ENCODE measurements around the gene RIMBP3B.
"Not testable (repeated sequence)": the region's sequence is repeated elsewhere in the genome, so short reads cannot be mapped to it uniquely, and the experiment has no call there.

The RIMBP3B gene, protein sequence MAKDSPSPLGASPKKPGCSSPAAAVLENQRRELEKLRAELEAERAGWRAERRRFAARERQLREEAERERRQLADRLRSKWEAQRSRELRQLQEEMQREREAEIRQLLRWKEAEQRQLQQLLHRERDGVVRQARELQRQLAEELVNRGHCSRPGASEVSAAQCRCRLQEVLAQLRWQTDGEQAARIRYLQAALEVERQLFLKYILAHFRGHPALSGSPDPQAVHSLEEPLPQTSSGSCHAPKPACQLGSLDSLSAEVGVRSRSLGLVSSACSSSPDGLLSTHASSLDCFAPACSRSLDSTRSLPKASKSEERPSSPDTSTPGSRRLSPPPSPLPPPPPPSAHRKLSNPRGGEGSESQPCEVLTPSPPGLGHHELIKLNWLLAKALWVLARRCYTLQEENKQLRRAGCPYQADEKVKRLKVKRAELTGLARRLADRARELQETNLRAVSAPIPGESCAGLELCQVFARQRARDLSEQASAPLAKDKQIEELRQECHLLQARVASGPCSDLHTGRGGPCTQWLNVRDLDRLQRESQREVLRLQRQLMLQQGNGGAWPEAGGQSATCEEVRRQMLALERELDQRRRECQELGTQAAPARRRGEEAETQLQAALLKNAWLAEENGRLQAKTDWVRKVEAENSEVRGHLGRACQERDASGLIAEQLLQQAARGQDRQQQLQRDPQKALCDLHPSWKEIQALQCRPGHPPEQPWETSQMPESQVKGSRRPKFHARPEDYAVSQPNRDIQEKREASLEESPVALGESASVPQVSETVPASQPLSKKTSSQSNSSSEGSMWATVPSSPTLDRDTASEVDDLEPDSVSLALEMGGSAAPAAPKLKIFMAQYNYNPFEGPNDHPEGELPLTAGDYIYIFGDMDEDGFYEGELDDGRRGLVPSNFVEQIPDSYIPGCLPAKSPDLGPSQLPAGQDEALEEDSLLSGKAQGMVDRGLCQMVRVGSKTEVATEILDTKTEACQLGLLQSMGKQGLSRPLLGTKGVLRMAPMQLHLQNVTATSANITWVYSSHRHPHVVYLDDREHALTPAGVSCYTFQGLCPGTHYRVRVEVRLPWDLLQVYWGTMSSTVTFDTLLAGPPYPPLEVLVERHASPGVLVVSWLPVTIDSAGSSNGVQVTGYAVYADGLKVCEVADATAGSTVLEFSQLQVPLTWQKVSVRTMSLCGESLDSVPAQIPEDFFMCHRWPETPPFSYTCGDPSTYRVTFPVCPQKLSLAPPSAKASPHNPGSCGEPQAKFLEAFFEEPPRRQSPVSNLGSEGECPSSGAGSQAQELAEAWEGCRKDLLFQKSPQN (N-terminal part only)

DNA sequence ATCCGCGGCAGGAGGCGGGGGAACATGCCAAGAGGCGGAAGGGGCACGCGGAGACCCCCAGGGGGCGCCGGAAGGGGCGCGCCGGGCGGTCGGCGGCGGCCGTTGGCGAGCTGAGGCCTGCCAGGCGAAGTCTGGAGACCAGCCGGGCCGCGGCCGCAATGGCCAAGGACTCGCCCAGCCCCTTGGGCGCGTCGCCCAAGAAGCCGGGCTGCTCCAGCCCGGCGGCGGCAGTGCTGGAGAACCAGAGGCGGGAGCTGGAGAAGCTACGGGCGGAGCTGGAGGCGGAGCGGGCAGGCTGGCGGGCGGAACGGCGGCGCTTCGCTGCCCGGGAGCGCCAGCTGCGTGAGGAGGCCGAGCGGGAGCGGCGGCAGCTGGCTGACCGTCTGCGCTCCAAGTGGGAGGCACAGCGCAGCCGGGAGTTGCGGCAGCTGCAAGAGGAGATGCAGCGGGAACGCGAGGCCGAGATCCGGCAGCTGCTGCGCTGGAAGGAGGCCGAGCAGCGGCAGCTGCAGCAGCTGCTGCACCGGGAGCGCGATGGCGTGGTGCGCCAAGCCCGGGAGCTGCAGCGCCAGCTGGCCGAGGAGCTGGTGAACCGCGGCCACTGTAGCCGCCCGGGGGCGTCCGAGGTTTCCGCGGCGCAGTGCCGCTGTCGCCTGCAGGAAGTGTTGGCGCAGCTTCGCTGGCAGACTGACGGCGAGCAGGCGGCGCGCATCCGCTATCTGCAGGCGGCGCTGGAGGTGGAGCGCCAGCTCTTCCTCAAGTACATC, at the start of gene RIMBP3B:
Gene RIMBP3B, plus strand, starts transcription at position 51 of the 767 bp plus-strand sequence. Its CDS starts 108 bp downstream, at position 159.
- not testable (repeated sequence) for DNase-seq

DNA sequence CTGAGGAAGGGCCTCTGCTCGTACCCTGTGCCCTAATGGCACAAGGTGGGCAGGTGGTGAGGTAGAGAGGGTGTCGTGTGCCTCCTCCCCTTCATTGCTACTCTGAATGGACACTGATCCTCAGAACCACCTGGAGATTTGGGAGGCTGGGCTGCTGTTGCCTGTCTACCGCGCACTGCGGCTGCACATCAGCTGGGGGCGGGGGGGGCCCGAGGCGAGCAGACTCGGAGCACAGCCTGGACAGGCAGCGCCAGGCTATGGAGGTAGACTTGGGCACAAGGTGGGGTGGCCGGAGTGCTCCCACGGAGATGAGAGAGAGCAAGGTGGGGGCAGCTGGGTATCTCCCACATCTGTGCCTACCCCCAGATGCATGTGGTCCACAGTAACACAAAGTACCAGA, 26.0 kb upstream of the RIMBP3B start:
- DNase-seq: not testable (repeated sequence)

DNA sequence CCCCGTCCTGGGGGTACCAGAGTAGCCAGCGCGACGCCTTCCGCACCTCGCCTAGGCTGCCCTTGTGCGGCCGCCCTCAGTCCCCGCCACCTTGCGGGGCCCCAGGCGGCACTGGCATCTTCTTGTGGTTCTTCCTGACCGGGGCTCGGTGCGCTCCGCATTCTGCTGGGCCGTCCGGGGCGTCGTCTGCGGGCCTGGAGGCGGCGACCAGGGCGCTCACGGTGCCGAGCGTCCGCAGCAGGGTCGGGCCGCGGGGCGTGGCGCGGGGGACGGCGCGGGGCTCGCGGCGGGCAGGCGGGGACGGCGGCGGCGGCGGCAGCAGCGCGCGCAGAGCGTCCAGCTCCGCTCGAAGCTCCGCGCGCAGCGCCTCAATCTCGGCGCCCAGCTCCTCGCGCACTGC, 23.0 kb upstream of the RIMBP3B start:
- not testable (repeated sequence) for DNase-seq

DNA sequence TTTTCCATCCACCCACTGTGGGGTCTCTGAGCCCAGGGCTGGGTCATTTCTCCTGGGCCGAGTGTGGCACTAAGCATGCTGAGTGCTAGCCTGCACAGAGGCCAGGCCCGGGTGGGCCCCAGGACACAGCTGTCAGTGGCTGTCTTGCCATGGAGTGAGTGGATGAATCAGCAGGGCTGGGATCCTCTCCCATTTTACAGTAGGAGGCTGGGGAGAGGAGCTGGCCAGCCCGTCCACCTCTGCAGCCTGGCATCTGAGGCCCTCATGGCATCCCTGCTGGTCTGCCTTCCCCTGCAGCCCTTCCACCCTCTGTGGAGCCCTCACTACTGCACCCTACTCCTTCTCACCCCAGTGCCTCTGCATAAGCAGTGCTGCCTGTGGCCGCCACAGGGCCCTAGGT, 21.1 kb upstream of the RIMBP3B start:
- DNase-seq: not testable (repeated sequence)

DNA sequence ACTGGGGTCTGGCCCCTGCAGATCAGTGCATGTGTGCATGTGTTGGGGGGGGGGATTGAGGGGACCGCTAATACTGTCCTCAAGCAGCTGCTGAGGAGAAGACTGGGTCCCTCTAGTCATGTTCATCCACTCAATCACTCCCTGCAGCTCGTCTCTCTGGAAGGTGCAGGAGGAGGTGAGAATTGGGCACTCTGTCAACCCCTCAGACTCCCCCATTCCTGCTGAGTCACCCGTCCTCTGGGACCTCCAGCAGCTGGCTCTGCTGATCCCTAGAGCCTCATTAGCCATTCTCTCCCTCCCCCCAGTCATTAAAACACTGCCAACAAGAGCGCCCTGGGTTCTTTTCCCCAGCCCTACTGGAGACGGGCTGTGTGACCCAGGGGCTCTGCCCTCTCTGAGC, 20.5 kb upstream of the RIMBP3B start:
- DNase-seq: not testable (repeated sequence)

DNA sequence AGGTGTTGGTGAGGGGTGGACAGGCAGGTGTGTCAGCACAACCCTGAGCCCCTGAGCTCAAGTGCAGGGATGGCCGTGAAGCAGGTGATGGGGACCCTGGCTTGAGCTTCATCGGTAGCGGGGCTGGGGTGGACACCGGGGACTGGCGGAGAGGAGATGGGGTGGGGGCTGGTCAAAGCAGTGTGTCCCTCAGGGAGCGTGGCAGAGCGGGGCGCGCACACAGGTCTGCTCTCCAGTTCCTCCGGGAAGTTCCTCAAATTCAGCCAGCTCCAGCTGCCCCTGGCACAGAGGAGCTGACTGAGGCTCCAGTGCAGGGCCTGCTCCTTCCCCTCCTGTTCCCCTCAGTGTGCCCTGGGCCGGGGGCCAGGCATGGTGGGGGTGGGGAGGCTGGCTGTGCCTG, 19.7 kb upstream of the RIMBP3B start:
- not testable (repeated sequence) for DNase-seq

DNA sequence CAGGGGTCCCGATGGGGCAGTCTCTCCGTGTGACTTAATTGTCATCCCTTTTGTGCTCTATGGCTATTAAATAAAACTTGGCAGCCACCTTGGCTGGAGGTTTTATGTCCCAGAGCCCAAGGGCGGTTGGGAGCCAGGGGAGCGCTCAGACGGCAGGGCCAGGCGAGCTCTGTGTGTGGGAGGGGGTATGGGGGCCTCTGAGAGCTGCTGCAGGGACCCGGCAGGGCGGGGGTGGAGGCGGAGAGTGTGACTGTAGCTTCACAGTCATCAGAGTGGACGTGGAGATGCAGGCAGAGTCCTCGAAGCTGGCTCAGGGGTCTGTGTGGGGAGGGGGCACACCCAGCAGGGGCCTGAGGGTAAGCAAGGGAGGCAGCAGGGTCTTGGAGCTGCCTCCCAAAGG, 19.2 kb upstream of the RIMBP3B start:
- DNase-seq: not testable (repeated sequence)

DNA sequence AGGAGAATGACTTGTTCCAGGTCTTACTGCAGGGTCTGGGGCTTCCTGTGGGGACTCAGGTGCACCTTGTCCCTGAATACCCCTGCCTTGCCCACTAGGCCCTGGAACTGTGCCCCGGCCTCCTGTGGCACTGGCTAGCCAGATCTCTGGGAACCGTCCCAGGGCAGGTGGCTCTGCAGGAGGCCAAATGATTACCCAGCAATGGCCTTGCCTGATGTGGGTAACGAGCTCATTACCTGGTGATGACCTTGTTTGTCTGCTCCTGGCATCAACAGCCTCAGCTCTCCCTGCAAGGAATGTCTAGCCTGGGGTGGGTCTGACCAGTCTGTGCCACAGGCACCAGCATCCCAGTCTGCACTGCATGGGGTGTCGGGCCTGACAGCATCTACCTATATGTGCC, 18.2 kb upstream of the RIMBP3B start:
- DNase-seq: not testable (repeated sequence)

DNA sequence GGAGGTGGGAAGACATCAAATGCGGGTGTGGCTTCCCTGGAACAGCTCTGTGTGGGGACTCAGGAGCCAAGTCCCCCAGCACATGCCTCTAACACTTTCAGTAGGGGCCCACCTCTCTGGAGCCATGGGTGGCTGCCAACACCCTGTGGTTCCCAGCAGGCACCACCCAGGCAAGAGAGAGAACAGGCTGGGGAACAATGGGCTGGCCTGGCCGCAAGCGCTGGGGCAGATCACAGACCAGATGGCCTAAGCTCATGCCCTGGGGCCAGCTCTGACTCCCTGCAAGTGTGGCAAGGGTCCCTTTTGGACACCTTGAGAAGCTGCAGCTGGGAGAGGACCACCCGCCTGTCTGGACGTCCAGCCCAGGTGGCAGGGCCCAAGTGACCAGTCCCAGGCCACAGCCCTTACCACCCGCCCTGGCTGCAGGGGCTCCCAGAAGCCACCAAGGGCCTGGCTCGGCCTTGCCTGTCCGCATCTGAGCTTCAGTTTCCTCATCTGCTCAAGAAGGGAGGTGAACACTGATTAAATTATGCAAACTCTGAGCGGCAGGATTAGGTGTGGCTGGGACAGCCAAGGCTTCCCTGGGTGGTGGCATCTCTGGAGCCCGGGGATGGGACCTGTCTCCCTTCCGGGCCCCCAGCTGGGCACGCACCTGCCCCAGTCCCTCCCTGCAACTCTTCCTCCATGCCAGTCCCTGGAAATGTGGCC, 14.8 kb upstream of the RIMBP3B start:
- not testable (repeated sequence) for DNase-seq

DNA sequence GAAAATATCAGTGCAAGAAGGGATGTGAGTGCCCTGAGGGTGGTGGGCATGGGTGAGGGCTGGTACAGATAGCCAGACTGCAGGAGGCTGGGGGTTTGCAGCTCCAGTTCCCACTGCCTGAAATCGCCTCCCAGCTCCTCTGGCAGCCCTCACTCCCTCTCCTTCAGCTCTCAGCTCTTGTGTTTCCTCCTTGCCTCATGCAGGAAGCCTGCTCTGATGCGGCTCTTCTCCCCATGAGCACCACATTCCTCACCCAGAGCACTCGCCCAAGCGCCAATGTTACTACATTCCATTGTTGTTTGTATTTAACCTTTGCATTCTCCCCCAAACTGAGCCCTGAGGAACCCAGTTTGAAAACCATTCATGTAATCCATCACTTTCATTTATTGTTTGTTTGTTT, 7.7 kb upstream of the RIMBP3B start:
- not testable (repeated sequence) for DNase-seq

DNA sequence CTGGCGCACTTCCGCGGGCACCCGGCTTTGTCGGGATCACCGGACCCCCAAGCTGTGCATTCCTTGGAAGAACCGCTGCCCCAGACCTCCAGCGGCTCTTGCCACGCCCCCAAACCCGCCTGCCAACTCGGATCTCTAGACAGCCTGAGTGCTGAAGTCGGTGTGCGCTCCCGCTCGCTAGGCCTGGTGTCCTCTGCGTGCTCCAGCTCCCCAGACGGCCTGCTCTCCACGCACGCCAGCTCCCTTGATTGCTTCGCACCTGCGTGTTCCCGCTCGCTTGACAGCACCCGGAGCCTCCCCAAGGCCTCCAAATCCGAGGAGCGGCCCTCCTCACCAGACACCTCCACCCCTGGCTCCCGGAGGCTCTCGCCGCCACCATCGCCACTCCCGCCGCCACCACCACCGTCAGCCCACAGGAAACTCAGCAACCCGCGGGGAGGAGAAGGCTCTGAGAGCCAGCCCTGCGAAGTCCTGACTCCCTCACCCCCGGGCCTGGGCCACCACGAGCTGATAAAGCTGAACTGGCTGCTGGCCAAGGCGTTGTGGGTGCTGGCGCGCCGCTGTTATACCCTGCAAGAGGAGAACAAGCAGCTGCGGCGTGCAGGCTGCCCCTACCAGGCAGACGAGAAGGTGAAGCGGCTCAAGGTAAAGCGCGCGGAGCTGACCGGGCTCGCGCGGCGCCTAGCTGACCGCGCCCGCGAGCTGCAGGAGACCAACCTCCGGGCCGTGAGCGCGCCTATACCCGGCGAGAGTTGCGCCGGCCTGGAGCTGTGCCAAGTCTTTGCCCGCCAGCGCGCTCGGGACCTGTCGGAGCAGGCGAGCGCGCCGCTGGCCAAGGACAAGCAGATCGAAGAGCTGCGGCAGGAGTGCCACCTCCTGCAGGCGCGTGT, 1.2 kb downstream of the RIMBP3B start:
- DNase-seq: not testable (repeated sequence)

DNA sequence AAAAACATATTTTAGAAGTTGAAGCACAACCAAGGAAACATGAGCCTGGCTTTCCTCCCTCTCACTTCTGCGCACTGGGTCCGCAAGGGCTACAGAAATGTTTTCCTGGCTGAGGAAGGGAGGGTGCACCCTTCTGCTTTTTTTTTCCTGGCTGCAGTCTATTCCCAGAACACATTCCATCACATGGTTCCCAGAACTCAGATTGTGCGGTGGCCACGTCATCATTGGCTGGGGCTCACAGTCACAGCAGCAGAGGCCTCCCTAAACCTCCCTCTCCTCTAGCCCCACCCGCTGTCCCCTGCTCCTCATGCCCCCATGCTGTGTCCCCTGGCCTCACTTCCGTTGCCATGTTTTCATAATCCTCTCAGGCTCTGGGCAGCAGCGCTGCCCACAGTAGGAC, 5.9 kb downstream of the RIMBP3B start:
- not testable (repeated sequence) for DNase-seq

DNA sequence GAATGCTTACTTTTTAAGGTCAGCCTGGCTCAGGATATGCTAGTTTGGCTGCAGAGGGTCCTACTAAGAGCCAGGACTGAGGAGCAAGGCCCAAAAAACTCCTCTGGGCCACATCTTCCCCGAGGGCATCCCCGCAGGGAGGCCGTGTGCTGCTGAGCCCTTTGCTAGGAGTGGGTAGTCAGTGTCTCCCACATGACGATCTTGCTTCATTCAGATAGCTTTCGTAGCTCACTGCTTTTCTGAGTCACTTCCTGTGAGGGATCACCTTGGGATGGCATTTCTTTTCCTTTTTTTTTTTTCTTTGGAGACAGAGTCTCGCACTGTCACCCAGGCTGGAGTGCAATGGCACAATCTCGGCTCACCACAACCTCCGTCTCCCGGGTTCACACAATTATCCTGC, 6.5 kb downstream of the RIMBP3B start:
- DNase-seq: not testable (repeated sequence)

DNA sequence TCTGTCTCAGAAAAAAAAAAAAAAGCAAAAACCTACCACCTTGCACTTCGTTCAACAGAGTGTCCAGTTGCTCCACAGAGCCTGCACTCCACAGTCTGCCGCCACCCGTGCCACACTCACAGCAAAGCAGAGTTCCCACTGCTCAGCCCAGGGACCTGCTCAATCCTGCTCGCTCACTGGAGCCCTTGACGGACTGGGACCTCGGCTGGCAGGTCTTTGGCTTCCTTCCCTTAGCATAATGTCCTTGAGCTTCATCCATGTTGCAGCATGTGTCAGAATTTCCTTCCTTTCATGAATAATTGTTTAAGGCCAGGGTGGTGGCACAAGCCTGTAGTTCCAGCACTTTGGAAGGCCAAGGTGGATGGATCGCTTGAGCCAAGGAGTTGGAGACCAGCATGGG, 11.1 kb downstream of the RIMBP3B start:
- DNase-seq: not testable (repeated sequence)

DNA sequence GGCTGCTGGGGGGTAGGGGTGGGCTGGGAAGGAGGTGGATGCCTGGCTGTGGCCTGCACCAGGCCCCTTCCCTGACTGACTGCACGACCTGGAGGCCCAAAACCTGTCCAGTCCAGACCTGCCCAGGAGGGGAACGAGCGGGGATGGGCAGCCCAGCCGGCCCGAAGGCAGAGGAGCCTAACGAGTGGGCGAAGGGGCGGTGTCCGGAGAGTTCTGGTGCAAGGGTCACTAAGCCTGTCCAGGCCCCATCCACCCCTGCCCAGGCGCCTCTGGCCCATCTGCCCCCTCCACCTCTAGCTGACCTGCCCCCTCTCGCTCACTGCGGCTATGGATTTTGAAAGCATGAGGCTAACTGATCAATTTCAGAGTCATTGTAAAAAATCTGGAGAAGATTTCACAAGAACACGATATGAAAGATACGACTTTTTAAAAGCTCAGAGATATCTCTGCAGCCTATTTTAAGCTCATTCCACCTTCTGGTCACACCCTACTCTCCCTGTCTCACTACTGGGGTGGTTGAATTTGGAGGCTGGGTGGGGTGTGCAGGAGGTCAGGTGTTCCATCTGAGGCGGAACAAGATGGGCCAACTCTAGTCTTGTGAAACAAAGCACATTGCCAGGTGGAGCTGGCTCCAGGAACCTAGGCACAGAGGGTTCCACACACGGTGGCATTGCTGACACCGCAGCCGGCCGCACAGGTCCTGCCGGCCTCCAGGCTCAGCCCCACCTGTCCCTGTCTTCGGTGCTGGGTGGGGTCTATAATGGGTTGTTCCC, 17.8 kb downstream of the RIMBP3B start:
- DNase-seq: not testable (repeated sequence)

DNA sequence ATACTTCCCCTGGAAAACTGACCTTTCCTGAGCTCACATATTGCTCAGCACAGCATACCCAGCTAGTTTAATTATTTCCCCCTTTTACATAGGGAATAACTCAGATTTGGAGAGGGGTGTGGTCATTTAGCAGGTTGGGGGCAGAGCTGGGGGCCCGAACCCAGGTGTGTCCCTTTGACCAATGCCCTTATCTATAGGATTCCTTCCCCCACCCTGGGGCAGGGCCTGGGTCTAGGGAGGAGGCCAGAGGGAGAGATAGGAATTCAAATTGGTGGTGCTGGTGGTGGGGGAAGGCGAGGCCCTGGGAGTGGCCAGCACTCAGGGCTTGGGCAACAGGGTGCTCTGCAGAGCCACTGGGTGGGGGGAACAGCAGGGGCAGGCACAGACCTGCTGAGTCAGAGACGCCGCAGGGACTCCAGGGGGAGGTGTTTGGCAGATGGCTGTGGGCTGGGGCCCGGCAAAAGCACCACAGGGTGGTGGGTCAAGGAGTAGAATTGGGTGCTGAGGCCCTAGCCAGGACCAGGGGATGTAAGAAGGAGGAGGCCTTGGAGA, 19.3 kb downstream of the RIMBP3B start:
- DNase-seq: not testable (repeated sequence)

DNA sequence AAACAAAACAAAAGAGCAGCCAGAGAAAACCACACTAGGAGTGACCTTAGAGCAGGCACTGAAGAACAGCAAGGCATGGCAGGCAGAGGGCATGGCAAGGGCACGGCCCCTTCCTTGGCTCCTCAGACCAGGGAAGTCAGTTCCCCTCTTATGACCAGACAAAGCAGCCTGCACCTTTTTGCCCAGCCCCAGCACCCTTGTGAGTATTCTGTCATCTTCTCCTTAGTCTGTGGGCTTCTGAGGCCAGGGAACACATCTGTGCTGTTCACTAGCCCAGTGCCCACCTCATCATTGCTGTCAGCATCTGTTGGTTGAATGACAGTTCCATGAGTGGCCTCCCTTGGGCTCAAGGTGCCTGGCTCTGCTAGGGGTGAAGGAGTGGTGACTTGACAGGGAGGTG, 23.6 kb downstream of the RIMBP3B start:
- not testable (repeated sequence) for DNase-seq

DNA sequence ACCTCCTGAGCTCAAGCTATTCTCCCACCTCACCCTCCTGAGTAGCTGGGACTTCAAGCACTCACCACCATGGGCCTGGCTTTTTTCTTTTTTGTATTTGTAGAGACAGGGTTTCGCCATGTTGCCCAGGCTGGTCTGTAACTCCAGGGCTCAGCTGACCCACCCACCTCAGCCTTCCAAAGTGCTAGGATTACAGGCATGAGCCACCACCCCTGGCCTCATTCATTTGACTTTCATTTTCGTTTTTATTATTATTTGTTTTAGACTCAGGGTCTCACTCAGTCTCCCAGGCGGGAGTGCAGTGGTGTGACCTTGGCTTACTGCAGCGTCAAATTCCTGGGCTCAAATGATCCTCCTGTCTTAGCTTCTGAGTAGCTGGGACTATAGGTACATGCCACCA, 24.2 kb downstream of the RIMBP3B start:
- DNase-seq: not testable (repeated sequence)

DNA sequence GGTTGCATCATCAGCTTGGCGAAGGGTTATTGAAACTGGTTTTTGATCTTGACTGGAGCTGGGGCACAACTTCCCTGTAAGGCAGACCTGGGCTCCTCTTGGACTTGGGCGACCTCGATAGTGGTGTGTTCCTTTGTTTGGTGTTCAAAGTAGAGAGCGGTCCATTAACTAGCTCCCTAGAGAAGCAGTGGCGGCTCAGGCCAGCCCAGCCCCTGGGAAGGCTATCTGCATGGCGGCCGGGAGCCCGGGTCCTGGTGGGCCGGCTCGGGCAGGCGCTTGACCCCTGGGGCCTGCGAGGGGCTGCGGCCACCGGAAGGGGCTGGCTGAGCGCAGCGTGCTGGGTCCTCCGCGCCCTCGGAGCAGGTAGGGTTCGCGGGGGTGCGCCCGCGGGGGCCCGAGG, 32.8 kb downstream of the RIMBP3B start:
- DNase-seq: peak; percentile 19
